LNCaP clone FGC (cell line): ENCODE data around the gene DPH1.

Experiments used
- DNase-seq: peaks from one replicate; pipeline ENCODE4 v3.0.0-alpha.2; 2011; ENCODE audit warnings: low read depth
- H3K4me3 ChIP-seq: 2 replicates; pipeline ENCODE4 v1.5.1; 2011; ENCODE audit warnings: mild to moderate bottlenecking, low read depth, low read length, control low read depth
- CTCF ChIP-seq: IDR thresholded peaks from 2 replicates; pipeline ENCODE4 v1.5.1; 2012; ENCODE audit warnings: mild to moderate bottlenecking; ENCODE audit not compliant: control insufficient read depth, insufficient read depth; ENCODE audit errors: extremely low read depth

Gene DPH1

DNA sequence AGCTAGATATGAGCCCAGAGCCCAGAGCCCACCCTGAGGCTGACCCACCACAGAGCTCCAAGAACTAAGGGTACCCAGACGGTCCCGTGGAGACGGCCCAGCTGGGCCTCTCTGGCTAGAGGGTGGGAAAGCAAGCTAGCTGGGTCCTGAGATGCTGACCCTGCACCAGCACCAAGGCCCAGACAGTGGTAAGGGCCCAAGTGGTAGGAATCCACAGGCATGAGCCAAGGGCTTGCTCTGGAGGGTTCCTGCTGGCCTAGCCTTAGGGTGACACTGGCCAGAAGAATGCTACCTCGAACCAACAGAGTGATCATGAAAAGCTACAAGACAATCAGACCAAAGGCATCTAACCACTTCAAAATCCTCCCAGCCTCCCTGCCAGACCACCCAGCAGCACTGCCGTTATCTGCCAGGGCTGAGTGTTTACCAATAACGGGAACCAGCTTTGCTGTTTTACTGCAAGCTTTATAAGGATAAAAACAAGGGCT lies 38.1 kb downstream of the DPH1 start:
- H3K4me3 ChIP-seq, result no peak overlapping the region
- TF ChIP-seq CTCF, result no peak
- no peak for DNase-seq

DNA sequence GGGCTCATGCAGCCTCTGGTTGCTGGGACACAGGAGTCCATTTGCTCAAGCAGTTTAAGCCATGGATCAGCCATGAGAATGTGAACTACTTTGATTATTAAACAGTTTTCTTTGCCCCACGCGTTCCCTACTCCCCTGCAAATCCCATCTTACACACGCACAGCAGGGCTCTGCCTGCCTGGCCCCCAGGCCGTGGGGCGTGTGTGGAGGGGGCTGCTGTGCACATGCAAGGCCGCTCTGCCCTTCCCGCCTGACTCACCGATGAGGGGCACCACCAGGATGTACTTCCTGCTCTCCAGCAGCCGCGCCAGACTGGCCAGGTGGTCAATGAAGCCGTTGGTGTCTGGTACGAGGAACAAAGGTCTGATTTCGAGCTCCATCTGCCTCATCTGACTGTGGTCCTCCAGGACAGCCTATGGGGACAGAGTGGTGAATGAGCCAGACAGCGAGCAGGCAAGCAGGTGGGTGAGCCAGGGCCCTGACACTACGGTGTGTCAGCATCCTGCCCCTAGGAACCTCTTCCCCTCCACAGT lies 38.6 kb downstream of the DPH1 start:
- TF ChIP-seq CTCF, result no peak
- H3K4me3 ChIP-seq, result no peak overlapping the region
- DNase-seq, result no peak

- H3K4me3 ChIP-seq, result no peak overlapping the region
- DNase-seq, result no peak
- peak; percentile 41 for TF ChIP-seq CTCF
Observed at GRCh38 chr17:2070241-2071023, 40.5 kb downstream of the DPH1 start.

DNA sequence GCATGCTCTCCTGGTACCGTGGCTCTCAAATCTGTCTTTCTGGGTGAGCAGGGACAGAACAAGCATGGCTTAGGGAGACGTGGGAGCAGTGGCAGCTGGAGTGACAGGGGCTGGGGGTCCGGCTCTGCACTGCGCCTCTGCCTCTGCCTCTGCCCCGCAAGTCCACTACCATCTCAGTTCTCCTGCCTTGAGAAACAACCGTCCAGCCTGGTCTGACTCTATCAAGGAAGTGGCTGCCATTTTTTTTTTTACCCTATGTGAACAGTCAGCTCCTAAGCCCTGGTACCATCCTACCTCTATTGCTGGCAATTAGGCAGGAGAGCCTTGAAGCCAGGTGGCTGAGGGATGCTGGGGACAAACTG lies 41.1 kb downstream of the DPH1 start:
- H3K4me3 ChIP-seq, result no peak overlapping the region
- no peak for TF ChIP-seq CTCF
- DNase-seq, result no peak

GRCh38 chr17:2071455-2072281 lies 41.7 kb downstream of the DPH1 start:
- no peak for DNase-seq
- H3K4me3 ChIP-seq, result no peak overlapping the region
- TF ChIP-seq CTCF, result no peak

GRCh38 chr17:2074919-2075318 lies 45.0 kb downstream of the DPH1 start:
- H3K4me3 ChIP-seq, result no peak overlapping the region
- no peak for DNase-seq
- no peak for TF ChIP-seq CTCF
